G401 (cell line): Measurements from ENCODE around the gene FUS. TPM values are rescaled to one million over a fixed set of nuclear protein-coding genes. Genes with fewer than 3 reads are reported as not detected.
"Not testable (repeated sequence)": the region's sequence is repeated elsewhere in the genome, so short reads cannot be mapped to it uniquely, and the experiment has no call there.

Experiments used
- DNase-seq: peaks from one replicate; pipeline ENCODE4 v3.0.0-alpha.2; 2015; ENCODE audit warnings: low spot score
- in situ Hi-C: cut with HindIII; loops from 2 replicates; pipeline ENCODE4 v1.10.0; 2016; ENCODE audit warnings: low sequenced_read_pairs, mixed read lengths
- total RNA-seq: library from RNA; depleted of rRNA; stranded (reverse); fragments of >200 nt; shearing (Covaris generic); gene quantifications from 2 replicates; pipeline ENCODE4 v1.2.3, GENCODE V29; 2014; rRNA removed

The FUS gene
- 40.7 and 70.0 TPM in 2 replicates for total RNA-seq

GRCh38 chr16:31179747-31180459 lies at the start of gene FUS:
FUS (plus strand) TSS chr16:31180139; CDS start chr16:31180215, 76 bp downstream.
- in situ Hi-C loops: no loop called here
- DNase-seq: peak; percentile 94

- in situ Hi-C loops: no loop called here
- no peak for DNase-seq
Measured at GRCh38 chr16:31130336-31130891, 49.5 kb upstream of the FUS start.

- DNase-seq: no peak
Measured at GRCh38 chr16:31130899-31131298, 49.0 kb upstream of the FUS start.

GRCh38 chr16:31131416-31131815 lies 48.5 kb upstream of the FUS start:
- in situ Hi-C loops: no loop called here

More at GRCh38 chr16:31130899-31131298, 49.0 kb upstream of the FUS start:
- in situ Hi-C loops: no loop called here

GRCh38 chr16:31131841-31132271 lies 48.1 kb upstream of the FUS start:
- DNase-seq: no peak
- in situ Hi-C loops: no loop called here

More at GRCh38 chr16:31131416-31131815, 48.5 kb upstream of the FUS start:
- DNase-seq: no peak

- no peak for DNase-seq
- in situ Hi-C loops: no loop called here
Measured at GRCh38 chr16:31132303-31132979, 47.5 kb upstream of the FUS start.

- no peak for DNase-seq
- in situ Hi-C loops: no loop called here
Measured at GRCh38 chr16:31133046-31133501, 46.9 kb upstream of the FUS start.

GRCh38 chr16:31134091-31134571 lies 45.8 kb upstream of the FUS start:
- in situ Hi-C loops: no loop called here

GRCh38 chr16:31134625-31135534 lies 45.1 kb upstream of the FUS start:
- in situ Hi-C loops: no loop called here
- DNase-seq: peak; percentile 13

More at GRCh38 chr16:31134091-31134571, 45.8 kb upstream of the FUS start:
- no peak for DNase-seq

- peak; percentile 32 for DNase-seq
- in situ Hi-C loops: no loop called here
Measured at GRCh38 chr16:31135535-31136286, 44.2 kb upstream of the FUS start, which contains the start of gene PRSS8. PRSS8 (minus strand) TSS chr16:31135727; CDS start chr16:31135498, 229 bp downstream.

- in situ Hi-C loops: no loop called here
Measured at GRCh38 chr16:31136287-31136662, 43.7 kb upstream of the FUS start.

GRCh38 chr16:31136822-31137499 lies 43.0 kb upstream of the FUS start:
- DNase-seq, in situ Hi-C loops: not testable (repeated sequence)

More at GRCh38 chr16:31136287-31136662, 43.7 kb upstream of the FUS start:
- DNase-seq: no peak

GRCh38 chr16:31138621-31139578 lies 41.0 kb upstream of the FUS start:
- no peak for DNase-seq
- in situ Hi-C loops: no loop called here

GRCh38 chr16:31141071-31141469 lies 38.9 kb upstream of the FUS start:
- in situ Hi-C loops, DNase-seq: not testable (repeated sequence)

- in situ Hi-C loops: no loop called here
- no peak for DNase-seq
Measured at GRCh38 chr16:31141489-31142108, 38.3 kb upstream of the FUS start.
